ENCODE results near the gene CRYGN.

Gene CRYGN

DNA sequence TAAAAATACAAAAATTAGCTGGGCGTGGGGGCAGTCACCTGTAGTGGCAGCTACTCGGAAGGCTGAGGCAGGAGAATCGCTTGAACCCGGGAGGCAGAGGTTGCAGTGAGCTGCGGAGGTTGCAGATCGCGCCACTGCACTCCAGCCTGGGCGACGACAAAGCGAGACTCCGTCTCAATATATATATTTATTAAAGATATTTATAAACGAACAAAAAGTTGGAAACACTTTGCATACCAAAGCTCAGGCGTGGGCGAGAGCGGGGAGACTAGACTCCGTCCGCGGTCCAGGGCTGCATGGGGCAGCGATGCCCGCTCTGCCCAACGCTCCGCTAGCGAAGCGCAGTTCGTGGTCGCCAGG, 7.9 kb upstream of the CRYGN start:
- TF ChIP-seq, protein P1, sequence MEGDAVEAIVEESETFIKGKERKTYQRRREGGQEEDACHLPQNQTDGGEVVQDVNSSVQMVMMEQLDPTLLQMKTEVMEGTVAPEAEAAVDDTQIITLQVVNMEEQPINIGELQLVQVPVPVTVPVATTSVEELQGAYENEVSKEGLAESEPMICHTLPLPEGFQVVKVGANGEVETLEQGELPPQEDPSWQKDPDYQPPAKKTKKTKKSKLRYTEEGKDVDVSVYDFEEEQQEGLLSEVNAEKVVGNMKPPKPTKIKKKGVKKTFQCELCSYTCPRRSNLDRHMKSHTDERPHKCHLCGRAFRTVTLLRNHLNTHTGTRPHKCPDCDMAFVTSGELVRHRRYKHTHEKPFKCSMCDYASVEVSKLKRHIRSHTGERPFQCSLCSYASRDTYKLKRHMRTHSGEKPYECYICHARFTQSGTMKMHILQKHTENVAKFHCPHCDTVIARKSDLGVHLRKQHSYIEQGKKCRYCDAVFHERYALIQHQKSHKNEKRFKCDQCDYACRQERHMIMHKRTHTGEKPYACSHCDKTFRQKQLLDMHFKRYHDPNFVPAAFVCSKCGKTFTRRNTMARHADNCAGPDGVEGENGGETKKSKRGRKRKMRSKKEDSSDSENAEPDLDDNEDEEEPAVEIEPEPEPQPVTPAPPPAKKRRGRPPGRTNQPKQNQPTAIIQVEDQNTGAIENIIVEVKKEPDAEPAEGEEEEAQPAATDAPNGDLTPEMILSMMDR (conservative IDR thresholded peaks at IDR 0.05; ENCODE audit: low read depth, low read length): no peak
- Histone ChIP-seq H3K79me2 (ENCODE audit: insufficient read depth, low read depth) (no peaks in the 10 kb centered on the region), H3K27ac (no peak overlapping the region), H3K4me2 (no peak overlapping the region), H3K4me3 (IDR thresholded peaks at IDR 0.05; ENCODE audit: insufficient read depth, low read depth, low read length) (no peak overlapping the region), H3K36me3 (ENCODE audit: insufficient read depth) (no peaks in the 10 kb centered on the region), H3K9ac (no peak overlapping the region), H3K4me1 (ENCODE audit: low read depth, poor library complexity, severe bottlenecking) (no peaks in the 10 kb centered on the region), H2AFZ (ENCODE audit: low read depth) (no peak overlapping the region), H3K27me3 (ENCODE audit: insufficient read depth, low read depth) (no peaks in the 10 kb centered on the region), H4K20me1 (ENCODE audit: insufficient read depth) (no peaks in the 10 kb centered on the region)

DNA sequence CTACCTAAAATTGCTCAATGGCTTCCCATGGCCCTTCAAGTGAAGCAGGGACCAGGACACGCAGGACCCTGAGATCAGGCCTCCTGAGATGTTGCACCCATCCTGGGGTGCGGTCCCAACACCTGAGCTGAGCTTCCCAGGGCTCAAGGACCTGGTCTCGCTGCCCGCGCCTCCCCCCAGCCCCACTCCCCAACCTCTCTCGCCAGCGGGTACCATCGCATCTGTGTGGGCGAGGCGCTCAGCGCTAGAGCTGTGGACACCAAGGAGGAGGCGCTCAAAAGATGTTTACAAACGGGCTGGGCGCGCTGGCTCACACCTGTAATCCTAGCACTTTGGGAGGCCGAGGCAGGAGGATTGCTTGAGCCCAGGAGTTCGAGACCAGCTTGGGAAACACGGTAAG, 7.4 kb upstream of the CRYGN start:
- no peak overlapping the region for H3K4me3 ChIP-seq (IDR thresholded peaks at IDR 0.05; ENCODE audit: insufficient read depth, low read depth, low read length)
- no peak overlapping the region for H3K9ac ChIP-seq
- no peaks in the 10 kb centered on the region for H3K36me3 ChIP-seq (ENCODE audit: insufficient read depth)
- H2AFZ ChIP-seq (ENCODE audit: low read depth): no peak overlapping the region
- H3K4me1 ChIP-seq (ENCODE audit: low read depth, poor library complexity, severe bottlenecking): no peaks in the 10 kb centered on the region
- H4K20me1 ChIP-seq (ENCODE audit: insufficient read depth): no peaks in the 10 kb centered on the region
- H3K27me3 ChIP-seq (ENCODE audit: insufficient read depth, low read depth): no peaks in the 10 kb centered on the region
- no peak overlapping the region for H3K27ac ChIP-seq
- TF ChIP-seq, protein P1 (conservative IDR thresholded peaks at IDR 0.05; ENCODE audit: low read depth, low read length): no peak
- no peaks in the 10 kb centered on the region for H3K79me2 ChIP-seq (ENCODE audit: insufficient read depth, low read depth)
- H3K4me2 ChIP-seq: no peak overlapping the region

DNA sequence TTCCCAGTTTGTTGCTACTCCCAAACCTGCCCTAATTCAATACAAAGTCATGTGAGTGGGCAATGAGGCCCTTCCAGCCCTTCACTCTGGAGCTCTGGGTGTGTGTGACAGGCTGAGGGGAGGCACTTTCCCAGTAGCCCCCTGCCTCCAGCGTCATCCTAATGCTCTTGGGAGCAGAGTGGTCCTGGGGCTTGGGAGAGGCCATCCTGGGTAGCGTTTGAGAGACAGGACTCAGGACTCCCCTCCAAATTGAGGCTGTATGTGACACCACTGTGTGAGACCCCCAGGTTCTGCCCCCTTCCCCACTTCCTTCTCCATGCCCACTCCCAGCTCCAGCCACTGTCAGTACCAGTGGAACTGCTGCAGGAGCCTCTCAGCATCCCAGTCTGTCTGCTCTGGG, 6.5 kb upstream of the CRYGN start:
- Histone ChIP-seq H3K27me3 (ENCODE audit: insufficient read depth, low read depth) (no peaks in the 10 kb centered on the region), H3K79me2 (ENCODE audit: insufficient read depth, low read depth) (no peaks in the 10 kb centered on the region), H3K4me1 (ENCODE audit: low read depth, poor library complexity, severe bottlenecking) (no peaks in the 10 kb centered on the region), H3K4me2 (no peak overlapping the region), H3K27ac (no peak overlapping the region), H3K4me3 (IDR thresholded peaks at IDR 0.05; ENCODE audit: insufficient read depth, low read depth, low read length) (no peak overlapping the region), H2AFZ (ENCODE audit: low read depth) (no peak overlapping the region), H4K20me1 (ENCODE audit: insufficient read depth) (no peaks in the 10 kb centered on the region), H3K9ac (no peak overlapping the region), H3K36me3 (ENCODE audit: insufficient read depth) (no peaks in the 10 kb centered on the region)
- TF ChIP-seq, protein P1 (conservative IDR thresholded peaks at IDR 0.05; ENCODE audit: low read depth, low read length): no peak

DNA sequence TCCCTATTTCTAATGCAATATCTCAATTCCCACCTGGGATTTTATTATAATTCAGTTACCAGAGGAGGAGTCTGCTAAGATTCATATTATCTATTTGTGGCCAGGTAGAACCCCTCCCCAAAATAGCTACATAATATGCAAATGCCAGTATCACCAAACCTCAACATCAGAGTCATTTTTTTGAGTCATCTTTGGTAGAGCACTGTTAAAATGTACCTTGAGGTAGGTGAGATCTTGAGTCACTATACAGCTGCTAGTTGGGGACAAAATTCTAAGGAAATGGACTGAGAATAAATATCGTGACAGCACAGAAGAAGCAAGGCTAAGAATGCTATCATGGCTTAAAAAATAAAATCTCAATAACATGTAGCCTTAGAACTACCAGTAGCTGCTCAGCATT, 4.7 kb upstream of the CRYGN start:
- Histone ChIP-seq H3K9ac (no peak overlapping the region), H3K36me3 (ENCODE audit: insufficient read depth) (no peaks in the 10 kb centered on the region), H3K27ac (no peak overlapping the region), H3K4me2 (no peak overlapping the region), H3K79me2 (ENCODE audit: insufficient read depth, low read depth) (no peaks in the 10 kb centered on the region), H3K4me3 (IDR thresholded peaks at IDR 0.05; ENCODE audit: insufficient read depth, low read depth, low read length) (no peak overlapping the region), H4K20me1 (ENCODE audit: insufficient read depth) (no peaks in the 10 kb centered on the region), H2AFZ (ENCODE audit: low read depth) (no peak overlapping the region), H3K27me3 (ENCODE audit: insufficient read depth, low read depth) (no peaks in the 10 kb centered on the region), H3K4me1 (ENCODE audit: low read depth, poor library complexity, severe bottlenecking) (no peaks in the 10 kb centered on the region)
- TF ChIP-seq, protein P1 (conservative IDR thresholded peaks at IDR 0.05; ENCODE audit: low read depth, low read length): no peak

Data from KMS-11 (cell line).